T-helper 2 cell treated with Interferon-gamma antibody and Interleukin-4, amounts not matched to agents 5 μg/mL and 100 μg/mL, for 36 hours (primary cell): ENCODE data around the gene SH3RF2.
"Not testable (repeated sequence)": the region's sequence is repeated elsewhere in the genome, so short reads cannot be mapped to it uniquely, and the experiment has no call there.

Experiments
- DNase-seq: peaks from one replicate; pipeline ENCODE4 v3.0.0; 2021; ENCODE audit warnings: low spot score
- H3K27ac Mint-ChIP-seq: one replicate; pipeline ENCODE4 v1.8.0; 2021; ENCODE audit warnings: mild to moderate bottlenecking, mixed read lengths
- H3K27me3 Mint-ChIP-seq: one replicate; pipeline ENCODE4 v1.8.0; 2021; ENCODE audit warnings: low read depth, mixed read lengths
- H3K36me3 Mint-ChIP-seq: one replicate; pipeline ENCODE4 v1.8.0; 2021; ENCODE audit warnings: low read depth, mixed read lengths
- H3K4me1 Mint-ChIP-seq: one replicate; pipeline ENCODE4 v1.8.0; 2021; ENCODE audit warnings: low read depth, mixed read lengths
- H3K4me3 Mint-ChIP-seq: one replicate; pipeline ENCODE4 v1.8.0; 2022; ENCODE audit warnings: mild to moderate bottlenecking, moderate library complexity, mixed read lengths
- H3K9me3 Mint-ChIP-seq: one replicate; pipeline ENCODE4 v1.8.0; 2021; ENCODE audit warnings: mixed read lengths

Gene SH3RF2, protein sequence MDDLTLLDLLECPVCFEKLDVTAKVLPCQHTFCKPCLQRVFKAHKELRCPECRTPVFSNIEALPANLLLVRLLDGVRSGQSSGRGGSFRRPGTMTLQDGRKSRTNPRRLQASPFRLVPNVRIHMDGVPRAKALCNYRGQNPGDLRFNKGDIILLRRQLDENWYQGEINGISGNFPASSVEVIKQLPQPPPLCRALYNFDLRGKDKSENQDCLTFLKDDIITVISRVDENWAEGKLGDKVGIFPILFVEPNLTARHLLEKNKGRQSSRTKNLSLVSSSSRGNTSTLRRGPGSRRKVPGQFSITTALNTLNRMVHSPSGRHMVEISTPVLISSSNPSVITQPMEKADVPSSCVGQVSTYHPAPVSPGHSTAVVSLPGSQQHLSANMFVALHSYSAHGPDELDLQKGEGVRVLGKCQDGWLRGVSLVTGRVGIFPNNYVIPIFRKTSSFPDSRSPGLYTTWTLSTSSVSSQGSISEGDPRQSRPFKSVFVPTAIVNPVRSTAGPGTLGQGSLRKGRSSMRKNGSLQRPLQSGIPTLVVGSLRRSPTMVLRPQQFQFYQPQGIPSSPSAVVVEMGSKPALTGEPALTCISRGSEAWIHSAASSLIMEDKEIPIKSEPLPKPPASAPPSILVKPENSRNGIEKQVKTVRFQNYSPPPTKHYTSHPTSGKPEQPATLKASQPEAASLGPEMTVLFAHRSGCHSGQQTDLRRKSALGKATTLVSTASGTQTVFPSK

DNA sequence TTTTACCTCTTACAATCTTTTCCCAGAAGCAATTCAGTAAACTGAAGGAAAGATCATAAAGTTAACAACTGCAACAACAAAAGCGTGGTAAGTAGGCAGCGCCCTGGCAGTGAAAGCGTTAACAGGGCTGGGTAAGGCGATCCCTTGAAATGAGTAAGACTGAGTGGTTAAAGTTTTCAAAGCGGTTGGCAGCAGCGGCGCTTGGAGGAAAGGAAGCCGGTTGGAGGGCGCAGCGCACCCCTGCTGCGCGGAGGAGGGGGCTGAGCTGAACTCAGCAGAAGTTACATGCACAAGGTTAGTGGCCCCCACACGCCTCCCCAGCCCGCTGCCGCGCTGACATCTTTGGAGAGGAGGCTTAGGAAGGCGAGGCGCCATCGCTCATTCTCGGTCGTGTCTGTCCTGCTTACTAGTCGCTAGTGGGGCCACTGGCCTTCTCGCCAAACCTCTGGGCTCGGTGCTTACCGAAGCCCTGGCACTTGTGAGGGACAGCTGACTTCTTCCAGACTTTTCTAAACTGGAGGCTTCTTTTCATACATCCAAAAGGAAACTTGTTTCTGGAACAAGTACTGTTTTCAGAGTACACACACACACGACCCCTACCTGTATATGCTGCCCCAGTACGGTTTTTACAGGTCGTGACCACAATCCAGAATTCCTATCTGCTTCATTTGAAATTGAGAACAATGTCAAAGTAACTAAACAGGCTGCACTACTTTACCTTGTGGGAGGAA is at the start of gene SH3RF2:
TSS of gene SH3RF2 (plus strand) at position 178 of the 731 bp plus-strand sequence. CDS start 1,351 bp downstream, outside the sequence.
- H3K27me3 Mint-ChIP-seq, result peaks cover 42% of the 10 kb centered on the region
- H3K4me1 Mint-ChIP-seq, result peaks cover 53% of the 10 kb centered on the region
- H3K27ac Mint-ChIP-seq, result peak within 1 kb of the TSS; percentile 39
- H3K9me3 Mint-ChIP-seq, result no peaks in the 10 kb centered on the region
- peak within 1 kb of the TSS; percentile 85 for H3K4me3 Mint-ChIP-seq
- DNase-seq, result peak; percentile 57
- no peaks in the 10 kb centered on the region for H3K36me3 Mint-ChIP-seq

DNA sequence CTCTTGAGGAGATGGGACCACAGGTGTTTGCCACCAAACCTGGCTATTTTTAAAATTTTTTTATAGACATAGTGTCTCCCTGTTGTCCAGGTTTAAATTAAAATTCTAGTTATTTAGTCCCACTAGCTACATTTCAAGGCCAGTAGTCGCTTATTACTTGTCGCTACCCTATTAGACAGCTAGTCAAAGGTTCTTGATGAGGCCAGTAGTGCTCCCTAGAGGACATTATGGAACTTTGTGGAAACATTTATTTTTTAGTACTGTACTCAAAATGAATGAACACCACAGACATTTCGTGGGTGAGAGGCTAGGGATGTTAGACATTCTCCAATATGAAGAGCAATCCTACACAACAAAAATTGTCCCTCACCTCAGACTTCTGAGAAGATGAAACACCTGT is 49.2 kb upstream of the SH3RF2 start:
- no peaks in the 10 kb centered on the region for H3K36me3 Mint-ChIP-seq
- peaks cover 8% of the 10 kb centered on the region for H3K9me3 Mint-ChIP-seq
- no peak for DNase-seq
- no peak overlapping the region for H3K27ac Mint-ChIP-seq
- H3K4me1 Mint-ChIP-seq, result no peaks in the 10 kb centered on the region
- H3K4me3 Mint-ChIP-seq, result no peak overlapping the region
- H3K27me3 Mint-ChIP-seq, result peaks cover 1% of the 10 kb centered on the region

DNA sequence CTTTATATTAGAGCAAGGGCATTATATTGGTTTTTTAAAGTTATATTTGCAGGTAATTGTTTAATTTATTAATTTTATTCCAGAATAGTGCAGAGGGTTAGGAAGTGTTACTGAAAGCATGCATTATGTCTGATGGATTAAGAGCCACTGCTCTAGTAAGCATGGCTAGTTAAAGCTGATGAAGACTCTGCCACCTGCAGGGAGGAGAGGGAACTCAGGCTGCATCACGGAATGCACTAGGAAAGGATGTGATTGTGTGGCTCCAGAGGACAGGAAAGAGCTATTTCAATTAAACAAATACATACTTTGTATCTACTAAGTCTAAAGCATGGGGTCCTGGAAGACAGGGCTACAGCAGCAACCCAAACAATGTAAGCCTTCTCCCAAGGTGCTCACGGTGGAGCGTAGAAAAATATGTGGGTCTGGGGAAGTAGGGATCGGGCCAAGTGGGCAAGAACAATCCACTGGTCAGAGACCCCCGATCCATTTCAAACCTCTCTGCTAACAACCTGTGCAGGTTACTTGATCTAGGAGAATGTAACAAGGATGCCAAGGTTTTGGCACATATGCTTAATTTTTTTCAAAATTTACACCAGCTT is 48.3 kb upstream of the SH3RF2 start:
- H3K9me3 Mint-ChIP-seq, result peaks cover 8% of the 10 kb centered on the region
- no peaks in the 10 kb centered on the region for H3K4me1 Mint-ChIP-seq
- H3K27ac Mint-ChIP-seq, result no peak overlapping the region
- peaks cover 2% of the 10 kb centered on the region for H3K27me3 Mint-ChIP-seq
- DNase-seq, result no peak
- no peak overlapping the region for H3K4me3 Mint-ChIP-seq
- no peaks in the 10 kb centered on the region for H3K36me3 Mint-ChIP-seq

DNA sequence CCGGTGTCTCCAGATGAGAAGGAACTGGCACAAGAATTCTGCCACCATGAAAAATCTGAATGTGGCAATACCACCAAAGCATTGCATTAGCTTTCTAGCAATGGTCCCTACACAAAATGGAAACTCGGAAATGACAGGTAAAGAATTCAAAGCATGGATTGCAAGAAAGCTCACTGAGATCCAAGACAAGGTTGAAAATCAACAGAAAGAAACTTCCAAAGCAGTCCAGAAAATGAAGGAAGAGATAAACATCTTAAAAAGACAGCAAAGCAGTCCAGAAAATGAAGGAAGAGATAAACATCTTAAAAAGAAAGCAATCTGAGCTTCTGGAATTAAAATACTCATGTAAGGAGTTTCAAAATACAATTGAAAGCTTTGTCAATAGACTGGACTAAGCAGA is 46.8 kb upstream of the SH3RF2 start:
- peaks cover 8% of the 10 kb centered on the region for H3K9me3 Mint-ChIP-seq
- H3K36me3 Mint-ChIP-seq, result no peaks in the 10 kb centered on the region
- no peak overlapping the region for H3K4me3 Mint-ChIP-seq
- DNase-seq, result no peak
- peaks cover 4% of the 10 kb centered on the region for H3K27me3 Mint-ChIP-seq
- H3K4me1 Mint-ChIP-seq, result no peaks in the 10 kb centered on the region
- no peak overlapping the region for H3K27ac Mint-ChIP-seq

DNA sequence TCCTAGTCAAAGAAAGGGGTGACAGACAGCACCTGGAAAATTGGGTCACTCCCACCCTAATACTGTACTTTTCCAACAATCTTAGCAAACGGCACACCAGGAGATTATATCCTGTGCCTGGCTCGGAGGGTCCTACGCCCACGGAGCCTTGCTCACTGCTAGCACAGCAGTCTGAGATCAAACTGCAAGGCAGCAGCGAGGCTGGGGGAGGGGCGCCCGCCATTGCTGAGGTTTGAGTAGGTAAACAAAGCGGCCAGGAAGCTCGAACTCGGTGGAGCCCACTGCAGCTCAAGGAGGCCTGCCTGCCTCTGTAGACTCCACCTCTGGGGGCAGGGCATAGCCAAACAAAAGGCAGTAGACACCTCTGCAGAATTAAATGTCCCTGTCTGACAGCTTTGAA is 45.0 kb upstream of the SH3RF2 start:
- not testable (repeated sequence) for H3K36me3 Mint-ChIP-seq, H3K27ac Mint-ChIP-seq, H3K27me3 Mint-ChIP-seq, H3K4me3 Mint-ChIP-seq, H3K9me3 Mint-ChIP-seq, H3K4me1 Mint-ChIP-seq, DNase-seq

DNA sequence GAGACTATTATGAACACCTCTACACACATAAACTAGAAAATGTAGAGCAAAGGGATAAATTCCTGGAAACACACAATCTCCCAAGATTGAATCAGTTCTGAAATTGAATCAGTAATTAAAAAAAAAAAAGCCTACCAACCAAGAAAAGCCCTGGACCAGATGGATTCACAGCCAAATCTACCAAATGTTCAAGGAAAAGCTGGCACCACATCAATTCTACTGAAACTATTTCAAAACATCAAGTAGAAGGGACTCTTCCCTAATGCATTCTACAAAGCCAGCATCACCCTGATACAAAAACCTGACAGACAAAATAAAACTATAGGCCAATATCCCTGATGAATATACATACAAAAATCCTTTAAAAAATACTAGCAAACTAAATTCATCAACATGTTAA is 38.2 kb upstream of the SH3RF2 start:
- H3K27ac Mint-ChIP-seq, result no peak overlapping the region
- no peaks in the 10 kb centered on the region for H3K36me3 Mint-ChIP-seq
- H3K4me3 Mint-ChIP-seq, result no peak overlapping the region
- no peaks in the 10 kb centered on the region for H3K4me1 Mint-ChIP-seq
- peaks cover 21% of the 10 kb centered on the region for H3K27me3 Mint-ChIP-seq
- no peak for DNase-seq
- H3K9me3 Mint-ChIP-seq, result no peaks in the 10 kb centered on the region

DNA sequence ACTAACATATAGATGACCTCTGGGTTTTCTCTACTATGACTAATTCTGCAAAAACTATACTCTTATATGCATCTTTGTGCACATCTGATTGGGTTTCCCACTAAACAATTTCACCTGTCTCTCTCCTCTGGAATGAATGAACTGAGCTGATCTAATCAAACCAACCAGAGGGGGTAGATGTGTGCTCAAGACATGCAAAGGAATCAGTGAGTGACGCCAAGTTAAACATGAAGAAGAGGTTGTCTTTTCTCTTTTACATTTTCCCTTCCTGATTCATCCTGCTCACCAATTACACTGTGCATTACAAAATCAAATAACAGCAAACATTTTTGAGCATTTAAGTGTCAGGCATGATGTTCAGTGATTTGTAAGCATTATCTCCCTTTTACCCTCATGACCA is 34.0 kb upstream of the SH3RF2 start:
- H3K27me3 Mint-ChIP-seq, result peaks cover 26% of the 10 kb centered on the region
- H3K27ac Mint-ChIP-seq, result no peak overlapping the region
- H3K36me3 Mint-ChIP-seq, result no peaks in the 10 kb centered on the region
- H3K4me3 Mint-ChIP-seq, result no peak overlapping the region
- DNase-seq, result no peak
- no peaks in the 10 kb centered on the region for H3K4me1 Mint-ChIP-seq
- no peaks in the 10 kb centered on the region for H3K9me3 Mint-ChIP-seq

DNA sequence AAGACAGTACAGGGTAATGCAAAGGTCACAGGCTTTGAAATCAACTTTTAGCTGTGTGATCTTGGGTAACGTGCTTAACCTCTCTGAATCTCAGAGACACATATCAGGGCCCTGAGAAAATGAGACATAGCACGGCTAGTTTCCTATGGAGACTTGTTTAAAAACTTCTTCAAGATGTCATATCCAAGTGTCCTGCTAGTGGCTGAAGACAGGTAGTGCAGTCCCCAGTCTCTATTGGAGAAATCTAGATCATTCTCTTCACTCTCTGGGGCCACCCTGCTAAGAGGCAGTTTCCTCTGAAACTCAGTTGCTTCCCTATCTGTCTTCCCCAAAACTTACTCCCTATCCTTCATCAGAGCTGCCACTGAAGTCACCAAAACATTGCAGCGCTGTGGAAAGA is 33.3 kb upstream of the SH3RF2 start:
- Mint-ChIP-seq H3K36me3 (no peaks in the 10 kb centered on the region), H3K9me3 (no peaks in the 10 kb centered on the region), H3K4me3 (no peak overlapping the region), H3K4me1 (no peaks in the 10 kb centered on the region), H3K27me3 (peaks cover 25% of the 10 kb centered on the region), H3K27ac (no peak overlapping the region)
- no peak for DNase-seq

DNA sequence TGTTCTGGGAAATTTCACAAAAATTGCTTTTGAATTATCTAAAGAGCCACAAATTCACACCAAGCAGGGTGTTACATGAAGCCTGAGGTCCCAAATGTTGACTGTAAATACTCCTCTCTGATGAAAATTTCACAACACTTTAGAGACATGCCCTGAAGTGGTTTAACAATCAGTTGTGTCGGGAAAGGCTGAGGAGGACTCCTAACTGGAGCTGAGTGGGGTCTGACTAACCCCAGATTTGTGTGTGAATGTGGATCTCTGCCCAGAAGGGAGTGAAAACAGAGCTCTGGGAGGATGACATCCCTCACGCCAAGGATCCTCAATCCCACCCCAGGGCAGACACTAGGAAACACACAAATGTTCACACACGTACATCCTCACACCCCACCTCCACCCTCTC is 32.5 kb upstream of the SH3RF2 start:
- Mint-ChIP-seq H3K36me3 (no peaks in the 10 kb centered on the region), H3K4me1 (no peaks in the 10 kb centered on the region), H3K4me3 (no peak overlapping the region), H3K9me3 (no peaks in the 10 kb centered on the region), H3K27me3 (peaks cover 25% of the 10 kb centered on the region), H3K27ac (no peak overlapping the region)
- DNase-seq, result no peak

DNA sequence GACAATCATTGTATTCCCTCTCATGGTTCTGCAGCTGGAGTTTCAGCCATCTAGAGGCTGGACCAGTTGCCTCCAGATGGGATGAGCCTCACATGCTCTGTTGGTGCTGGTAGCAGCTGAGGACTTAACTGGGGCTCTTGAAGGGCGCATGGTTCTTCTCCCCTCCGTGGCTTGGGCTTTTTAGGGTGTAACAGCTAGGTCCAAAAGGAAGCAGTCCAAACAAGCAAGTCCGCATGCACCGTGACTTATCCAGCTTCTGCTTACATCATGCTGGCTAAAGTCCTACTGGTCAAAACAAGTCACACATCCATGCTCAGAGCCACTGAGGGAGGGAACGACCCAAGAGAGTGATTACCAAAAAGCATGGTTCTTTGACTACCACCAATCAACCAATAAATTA is 31.6 kb upstream of the SH3RF2 start:
- DNase-seq, result no peak
- Mint-ChIP-seq H3K4me1 (no peaks in the 10 kb centered on the region), H3K36me3 (no peaks in the 10 kb centered on the region), H3K9me3 (no peaks in the 10 kb centered on the region), H3K4me3 (no peak overlapping the region), H3K27me3 (peaks cover 25% of the 10 kb centered on the region), H3K27ac (no peak overlapping the region)

DNA sequence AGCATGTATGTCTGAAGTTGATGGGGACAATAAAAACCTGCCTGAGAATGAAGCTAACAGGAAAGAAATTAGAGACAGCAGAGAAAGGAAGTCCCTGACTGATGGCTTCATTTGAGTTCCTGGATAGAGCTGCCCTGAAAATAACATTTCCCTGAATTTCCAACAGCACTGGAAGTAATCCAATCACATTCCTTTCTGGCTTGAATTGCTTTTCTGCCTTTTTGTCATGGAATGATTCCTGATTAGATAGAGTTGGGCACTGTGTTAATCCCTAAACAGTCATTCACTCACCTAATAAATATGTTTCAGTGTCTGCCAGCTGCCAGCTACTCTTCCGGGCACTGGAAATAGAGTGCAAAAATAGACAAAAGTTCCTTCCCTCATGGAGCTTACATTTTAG is 30.0 kb upstream of the SH3RF2 start:
- peaks cover 25% of the 10 kb centered on the region for H3K27me3 Mint-ChIP-seq
- H3K27ac Mint-ChIP-seq, result no peak overlapping the region
- no peaks in the 10 kb centered on the region for H3K36me3 Mint-ChIP-seq
- no peak overlapping the region for H3K4me3 Mint-ChIP-seq
- DNase-seq, result no peak
- no peaks in the 10 kb centered on the region for H3K9me3 Mint-ChIP-seq
- H3K4me1 Mint-ChIP-seq, result peaks cover 3% of the 10 kb centered on the region

DNA sequence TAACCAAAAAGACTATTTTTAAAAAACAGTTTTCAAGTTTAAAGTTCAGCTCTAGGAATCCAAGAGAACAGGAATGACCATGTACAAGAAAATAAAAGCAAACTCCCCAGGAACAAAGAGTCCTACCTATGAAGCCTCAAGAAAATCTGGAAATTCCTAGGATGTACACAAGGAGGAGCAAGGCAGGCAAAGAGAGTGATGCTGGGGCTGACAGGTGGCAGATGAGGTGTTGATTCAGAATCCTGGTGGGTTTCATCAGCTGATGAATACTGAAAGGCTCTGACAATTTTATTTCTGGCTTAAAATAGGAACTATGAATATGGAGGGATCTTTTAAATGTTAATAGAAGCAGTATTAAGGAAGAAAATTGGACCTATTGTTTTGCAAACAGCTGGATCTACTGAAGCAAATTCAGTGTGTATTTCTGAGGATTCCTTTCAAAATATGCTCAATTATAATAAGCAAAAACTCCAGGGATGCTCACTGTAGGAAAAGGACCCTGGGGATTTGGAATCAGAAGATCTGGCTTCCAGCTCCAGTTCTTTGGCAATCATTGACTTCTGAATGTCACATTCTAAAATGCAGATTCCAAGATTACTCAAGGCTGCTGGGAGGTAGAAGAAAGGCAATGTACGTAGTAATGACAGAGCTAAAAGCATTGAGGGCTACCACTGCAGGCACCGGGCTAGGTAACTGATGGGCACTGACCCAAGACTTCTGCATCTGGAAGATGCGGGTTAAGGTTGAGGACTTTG is 28.0 kb upstream of the SH3RF2 start:
- no peak overlapping the region for H3K4me3 Mint-ChIP-seq
- peaks cover 22% of the 10 kb centered on the region for H3K27me3 Mint-ChIP-seq
- H3K27ac Mint-ChIP-seq, result no peak overlapping the region
- H3K9me3 Mint-ChIP-seq, result no peaks in the 10 kb centered on the region
- no peaks in the 10 kb centered on the region for H3K36me3 Mint-ChIP-seq
- peaks cover 3% of the 10 kb centered on the region for H3K4me1 Mint-ChIP-seq
- DNase-seq, result no peak

DNA sequence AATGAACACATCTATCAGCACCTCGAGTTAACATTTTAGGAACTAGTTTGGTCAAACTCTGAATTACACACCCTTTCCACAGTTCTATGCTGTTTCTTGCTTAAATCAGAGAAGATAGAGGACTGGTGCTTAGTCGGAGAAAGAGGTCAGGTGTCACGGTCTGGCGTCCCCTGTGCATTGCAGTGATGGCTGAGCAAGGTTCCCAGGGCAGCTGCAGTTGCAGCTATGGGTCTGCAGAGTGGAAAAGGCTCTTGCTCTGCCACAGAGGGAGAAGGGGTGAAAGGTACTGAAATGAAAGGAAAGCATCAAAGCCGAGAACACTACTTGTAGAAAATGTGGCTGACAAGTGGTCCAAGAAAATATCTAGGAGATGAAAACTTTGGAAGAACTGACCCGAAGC is 25.2 kb upstream of the SH3RF2 start:
- Mint-ChIP-seq H3K27ac (no peak overlapping the region), H3K9me3 (no peaks in the 10 kb centered on the region), H3K36me3 (no peaks in the 10 kb centered on the region), H3K4me1 (peaks cover 3% of the 10 kb centered on the region), H3K4me3 (no peak overlapping the region), H3K27me3 (peaks cover 25% of the 10 kb centered on the region)
- no peak for DNase-seq
